ENCODE data around the gene LAGE3. TPM values are rescaled to one million over a fixed set of nuclear protein-coding genes. Genes with fewer than 3 reads are reported as not detected.

LAGE3 gene
- total RNA-seq, 4 donors from 2014 or later = 22.9 to 50.0 (median 28.5) TPM

DNA sequence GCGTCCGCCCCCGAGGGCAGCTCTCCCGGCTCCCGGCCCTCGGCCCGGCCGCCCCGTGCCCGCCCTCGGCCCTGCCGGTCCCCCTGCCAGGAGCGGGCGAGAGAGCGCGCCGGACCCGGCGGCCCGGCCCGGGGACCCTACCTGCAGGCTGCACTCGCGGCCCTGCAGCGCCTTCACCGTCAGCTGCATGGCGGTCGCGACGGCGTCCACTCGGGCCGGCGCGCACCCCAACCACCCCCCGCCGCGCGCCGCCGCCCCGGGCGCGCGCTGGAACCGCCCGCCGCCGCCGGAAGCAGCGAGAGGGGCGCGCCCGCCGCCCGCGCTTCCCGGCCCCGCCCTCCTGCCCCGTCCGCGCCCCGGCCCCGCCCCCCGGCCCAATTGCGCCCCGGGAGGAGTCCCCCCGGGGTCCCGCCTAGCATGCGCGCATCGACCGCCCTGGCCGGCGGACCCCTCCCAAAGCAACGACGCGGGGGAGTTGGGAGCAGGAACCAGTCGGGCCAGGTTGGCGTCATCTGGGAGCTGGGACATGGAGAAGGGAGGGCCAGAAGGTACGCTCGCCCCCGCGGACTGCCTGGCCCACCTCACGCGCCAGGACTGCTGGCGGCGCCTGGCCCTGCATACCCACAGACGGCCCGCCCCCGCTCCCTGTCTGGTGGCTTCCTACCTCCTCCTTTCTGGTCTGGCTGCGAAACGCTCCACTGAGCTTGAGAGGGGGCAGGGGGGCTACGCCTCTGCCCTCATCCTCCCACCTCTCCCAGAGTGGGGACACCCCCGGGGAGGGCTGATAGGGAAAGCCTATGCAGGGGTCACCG, 7.5 kb upstream of the LAGE3 start, which contains the start of gene UBL4A:
Gene UBL4A (minus strand): TSS at position 220 of the 812 bp plus-strand sequence. CDS start 31 bp downstream, at position 189.
- H3K4me3 ChIP-seq (ENCODE audit: low read depth, poor library complexity, severe bottlenecking) = peak within 1 kb of the TSS; percentile 56
- 0 to 60% methylated on average over 2 to 52 of the region's 95 CpGs for WGBS, 2 donors
- intact Hi-C loops (cut with DNase I; ENCODE audit: low total_unique reads) = no loop called here
- DNase-seq (ENCODE audit: low spot score in 2 of 2) = peak in 1 of 2 donors; percentile 25
- TF ChIP-seq POLR2A (IDR thresholded peaks at IDR 0.05) = no peak
- TF ChIP-seq, protein P1, sequence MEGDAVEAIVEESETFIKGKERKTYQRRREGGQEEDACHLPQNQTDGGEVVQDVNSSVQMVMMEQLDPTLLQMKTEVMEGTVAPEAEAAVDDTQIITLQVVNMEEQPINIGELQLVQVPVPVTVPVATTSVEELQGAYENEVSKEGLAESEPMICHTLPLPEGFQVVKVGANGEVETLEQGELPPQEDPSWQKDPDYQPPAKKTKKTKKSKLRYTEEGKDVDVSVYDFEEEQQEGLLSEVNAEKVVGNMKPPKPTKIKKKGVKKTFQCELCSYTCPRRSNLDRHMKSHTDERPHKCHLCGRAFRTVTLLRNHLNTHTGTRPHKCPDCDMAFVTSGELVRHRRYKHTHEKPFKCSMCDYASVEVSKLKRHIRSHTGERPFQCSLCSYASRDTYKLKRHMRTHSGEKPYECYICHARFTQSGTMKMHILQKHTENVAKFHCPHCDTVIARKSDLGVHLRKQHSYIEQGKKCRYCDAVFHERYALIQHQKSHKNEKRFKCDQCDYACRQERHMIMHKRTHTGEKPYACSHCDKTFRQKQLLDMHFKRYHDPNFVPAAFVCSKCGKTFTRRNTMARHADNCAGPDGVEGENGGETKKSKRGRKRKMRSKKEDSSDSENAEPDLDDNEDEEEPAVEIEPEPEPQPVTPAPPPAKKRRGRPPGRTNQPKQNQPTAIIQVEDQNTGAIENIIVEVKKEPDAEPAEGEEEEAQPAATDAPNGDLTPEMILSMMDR (IDR thresholded peaks at IDR 0.05) = no peak

DNA sequence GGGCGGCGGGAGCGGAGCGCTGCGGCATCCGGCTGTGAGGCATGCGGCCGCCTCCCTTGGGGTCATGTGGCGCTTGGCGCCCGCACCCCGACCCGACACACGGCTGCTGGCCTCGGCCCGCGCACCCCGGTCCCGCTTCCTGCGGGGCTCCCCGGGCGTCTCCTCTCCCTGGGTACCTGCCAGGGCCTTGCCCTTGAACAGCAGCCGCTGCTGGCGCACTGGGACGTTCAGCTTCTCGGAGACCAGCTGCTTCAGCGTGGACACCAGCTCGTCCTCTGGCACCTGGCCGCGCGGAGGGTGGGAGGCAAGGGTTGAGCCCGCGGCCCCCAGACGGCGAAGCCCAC, 6.9 kb upstream of the LAGE3 start:
- H3K4me3 ChIP-seq (ENCODE audit: low read depth, poor library complexity, severe bottlenecking) = peak overlapping the region; percentile 56
- DNase-seq (ENCODE audit: low spot score in 2 of 2) = no peak
- intact Hi-C loops (cut with DNase I; ENCODE audit: low total_unique reads) = no loop called here
- TF ChIP-seq, protein P1 (IDR thresholded peaks at IDR 0.05) = no peak
- no peak for TF ChIP-seq POLR2A (IDR thresholded peaks at IDR 0.05)
- WGBS, 2 donors = 41% methylated on average over 30 of the region's 35 CpGs; no CpG with 5 or more reads in 1 of the 2 donors

DNA sequence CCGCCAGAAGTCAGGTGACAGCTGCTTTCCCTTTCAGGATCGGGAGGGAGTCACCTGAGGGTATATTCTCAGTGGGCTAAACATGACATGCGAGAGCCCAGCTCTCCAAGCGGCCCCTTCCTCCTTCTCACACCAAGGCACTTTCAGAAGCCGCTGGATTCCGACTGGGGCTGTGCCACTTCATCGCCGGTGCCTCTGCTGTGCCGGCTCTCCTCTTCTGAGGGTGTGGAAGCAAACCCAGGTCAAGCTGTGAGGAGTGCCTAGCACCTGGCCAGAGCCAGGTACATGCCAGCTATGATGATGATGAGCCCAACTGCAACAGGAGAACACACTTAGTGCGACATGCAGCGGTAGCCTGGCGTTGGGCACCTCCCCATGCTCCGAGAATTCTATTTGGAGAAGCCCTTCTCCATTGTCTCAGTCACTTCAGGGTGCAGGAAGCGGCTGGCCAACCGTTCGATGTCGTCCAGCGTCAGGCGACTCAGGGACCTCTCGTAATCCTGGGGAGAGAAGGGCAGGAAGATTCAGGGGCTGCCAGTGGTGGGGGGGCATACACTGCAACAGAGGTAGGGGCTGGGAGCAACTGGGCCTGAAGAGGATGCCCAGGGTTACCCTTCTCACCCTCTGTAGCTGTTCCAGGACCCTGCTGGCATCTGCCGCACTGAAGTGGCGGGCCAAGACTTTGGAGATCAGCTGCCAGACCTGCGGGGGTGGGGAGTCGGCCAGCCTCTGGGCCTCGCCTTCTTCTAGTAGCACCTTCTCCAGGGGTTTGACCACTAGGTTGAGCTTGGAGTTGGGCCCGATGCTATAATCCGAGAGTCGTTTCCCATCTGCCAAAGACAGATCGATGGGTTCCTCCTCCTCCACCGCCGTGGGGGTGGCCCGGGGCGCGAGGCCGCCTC, 6.3 kb upstream of the LAGE3 start:
- WGBS, 2 donors = 53 to 71% methylated on average over 8 to 34 of the region's 35 CpGs
- no peak for DNase-seq (ENCODE audit: low spot score in 2 of 2)
- intact Hi-C loops (cut with DNase I; ENCODE audit: low total_unique reads) = no loop called here
- TF ChIP-seq, protein P1 (IDR thresholded peaks at IDR 0.05) = no peak
- no peak for TF ChIP-seq POLR2A (IDR thresholded peaks at IDR 0.05)
- no peak overlapping the region for H3K4me3 ChIP-seq (ENCODE audit: low read depth, poor library complexity, severe bottlenecking)

DNA sequence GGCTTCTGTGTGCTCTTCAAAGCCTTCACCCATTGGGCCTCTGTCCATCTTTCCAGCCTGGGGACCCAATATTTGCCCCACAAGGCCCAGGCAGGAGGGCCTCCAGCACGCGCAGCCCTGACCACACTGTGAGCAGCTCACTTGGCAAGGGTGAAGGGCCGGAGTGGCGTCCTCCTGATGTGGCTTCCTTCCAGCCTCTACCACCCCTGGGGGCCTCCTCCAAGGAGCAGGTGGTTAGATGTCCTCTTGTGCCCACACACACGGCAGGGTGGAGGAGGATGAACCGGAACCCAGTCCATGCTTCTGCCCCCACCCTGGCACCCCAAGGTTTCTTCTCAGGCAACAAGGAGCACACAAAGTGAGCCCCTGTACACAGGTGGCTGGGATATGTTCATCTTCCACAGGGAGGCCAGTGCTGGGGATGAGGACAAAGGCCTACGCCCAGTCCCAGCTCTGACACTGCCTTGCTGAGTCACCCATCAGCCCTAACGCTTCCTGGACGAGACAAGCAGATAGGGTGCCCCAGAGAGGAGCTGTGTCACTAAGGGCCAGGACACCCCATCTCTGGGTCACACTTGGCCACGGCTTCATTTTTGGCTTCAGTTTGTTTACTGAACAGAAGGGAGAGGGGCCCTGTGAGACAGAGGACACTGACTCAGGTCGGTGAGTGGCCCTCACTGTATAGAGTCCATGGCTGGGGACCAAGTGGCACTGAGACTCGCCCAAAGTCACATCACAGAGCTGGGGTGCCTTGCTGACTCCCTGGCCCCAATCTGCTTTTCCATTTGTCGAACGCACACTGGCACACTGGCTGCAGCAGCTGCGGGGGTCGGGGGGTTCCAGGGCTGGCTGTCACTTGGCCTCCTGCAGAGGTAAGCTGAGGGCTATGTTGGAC, 5.4 kb upstream of the LAGE3 start:
- no peak overlapping the region for H3K4me3 ChIP-seq (ENCODE audit: low read depth, poor library complexity, severe bottlenecking)
- no peak for DNase-seq (ENCODE audit: low spot score in 2 of 2)
- WGBS, 2 donors = 65 to 85% methylated on average over 11 to 16 of the region's 16 CpGs

DNA sequence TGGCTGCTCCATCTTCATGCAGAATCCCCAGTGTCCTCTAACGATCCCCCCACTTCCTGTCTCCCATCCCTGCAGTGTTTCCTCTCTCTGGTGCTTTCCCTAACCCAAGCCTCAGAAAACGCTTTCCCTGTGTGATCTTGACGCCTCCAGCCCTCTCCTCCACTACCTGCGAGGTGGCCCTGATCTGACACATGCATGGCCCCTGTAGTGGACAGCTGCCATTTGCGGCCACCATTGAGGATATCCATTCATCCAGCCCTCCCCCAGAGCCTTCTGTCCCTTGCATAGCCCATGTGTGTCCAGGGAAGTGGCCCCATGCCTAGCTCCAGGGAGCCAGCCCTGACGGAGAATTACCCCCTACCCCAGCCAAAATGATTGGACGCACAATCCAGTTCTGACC, 4.2 kb upstream of the LAGE3 start:
- 64 to 74% methylated on average over 6 to 7 of the region's 7 CpGs for WGBS, 2 donors
- TF ChIP-seq, protein P1 (IDR thresholded peaks at IDR 0.05) = no peak
- no peak for TF ChIP-seq POLR2A (IDR thresholded peaks at IDR 0.05)
- no peak for DNase-seq (ENCODE audit: low spot score in 2 of 2)
- intact Hi-C loops (cut with DNase I; ENCODE audit: low total_unique reads) = no loop called here
- H3K4me3 ChIP-seq (ENCODE audit: low read depth, poor library complexity, severe bottlenecking) = no peak overlapping the region

More for the DNA sequence above, 5.4 kb upstream of the LAGE3 start:
- intact Hi-C loops (cut with DNase I; ENCODE audit: low total_unique reads) = no loop called here
- TF ChIP-seq, protein P1 (IDR thresholded peaks at IDR 0.05) = no peak
- no peak for TF ChIP-seq POLR2A (IDR thresholded peaks at IDR 0.05)
